Measurements from ENCODE around the gene PBXIP1.

The PBXIP1 gene

DNA sequence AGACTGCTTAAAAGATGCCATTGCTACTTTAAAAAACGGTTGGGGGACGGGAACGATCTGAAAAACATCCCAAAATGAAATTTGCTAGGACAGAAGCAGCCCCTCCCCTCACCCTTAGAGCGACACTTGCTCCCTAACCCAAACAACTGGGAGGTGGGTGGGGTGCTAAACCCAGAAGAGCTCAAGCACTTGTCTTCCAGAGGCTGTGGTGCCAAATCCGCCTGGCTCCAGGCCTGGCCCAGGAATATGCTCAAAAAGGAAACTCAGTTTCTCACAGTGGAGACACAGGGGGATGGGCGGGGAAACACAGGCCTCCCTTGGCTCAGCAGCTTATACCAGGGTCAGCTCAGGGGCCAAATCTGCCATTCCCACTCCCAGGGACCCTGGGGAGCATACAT is 644 bp upstream of the PBXIP1 start:
- no peak for DNase-seq (ENCODE audit: low read depth)

- DNase-seq (ENCODE audit: low read depth) = peak; percentile 80
These were observed 721 bp downstream of the PBXIP1 start for GRCh38 chr1:154955039-154955717.

- no peak for DNase-seq (ENCODE audit: low read depth)
These were observed 1.4 kb downstream of the PBXIP1 start for GRCh38 chr1:154954541-154954940.

- no peak for DNase-seq (ENCODE audit: low read depth)
These were observed 2.3 kb downstream of the PBXIP1 start for GRCh38 chr1:154953611-154954038.

- no peak for DNase-seq (ENCODE audit: low read depth)
These were observed 3.2 kb downstream of the PBXIP1 start for GRCh38 chr1:154952664-154953063.

DNA sequence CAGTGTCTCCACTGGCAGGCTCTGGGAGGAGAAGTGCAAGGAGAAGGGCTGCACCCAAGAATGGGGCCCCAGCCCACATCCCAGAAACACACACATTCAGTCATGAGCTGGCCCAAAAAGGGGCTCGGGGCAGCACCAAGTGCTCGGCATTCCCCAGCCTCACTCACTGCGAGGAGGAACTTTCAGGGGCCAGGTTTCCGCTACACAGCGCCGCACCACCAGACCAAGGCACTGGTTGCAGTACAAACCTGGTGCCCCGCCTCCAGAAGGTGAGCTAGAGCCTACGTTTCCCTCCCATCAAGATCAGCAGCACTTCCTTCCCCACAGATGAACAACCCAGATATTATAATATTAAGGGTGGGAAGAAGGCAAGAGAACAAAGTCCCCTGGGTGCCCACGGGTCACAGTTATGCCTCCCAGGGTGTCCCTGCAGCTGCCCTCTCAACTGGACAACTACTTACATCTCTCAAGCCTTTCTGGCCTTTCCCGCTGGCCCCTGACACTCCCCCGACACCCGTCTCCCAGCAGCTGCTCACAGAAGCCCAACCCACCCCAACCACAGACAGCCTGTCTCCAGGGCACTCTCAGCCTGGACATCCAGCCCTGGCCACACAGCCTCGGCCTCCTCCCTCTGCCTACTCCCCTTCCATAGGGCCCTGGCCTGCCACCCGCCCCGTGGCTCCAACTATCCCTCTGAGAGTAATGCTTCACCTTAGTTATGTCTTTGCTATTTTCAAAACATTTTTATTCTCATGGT is 3.8 kb downstream of the PBXIP1 start:
- DNase-seq (ENCODE audit: low read depth) = peak; percentile 52

- no peak for DNase-seq (ENCODE audit: low read depth)
These were observed 7.8 kb downstream of the PBXIP1 start for GRCh38 chr1:154948079-154948478.

GRCh38 chr1:154945962-154946850 is 9.7 kb downstream of the PBXIP1 start:
- DNase-seq (ENCODE audit: low read depth) = no peak

DNA sequence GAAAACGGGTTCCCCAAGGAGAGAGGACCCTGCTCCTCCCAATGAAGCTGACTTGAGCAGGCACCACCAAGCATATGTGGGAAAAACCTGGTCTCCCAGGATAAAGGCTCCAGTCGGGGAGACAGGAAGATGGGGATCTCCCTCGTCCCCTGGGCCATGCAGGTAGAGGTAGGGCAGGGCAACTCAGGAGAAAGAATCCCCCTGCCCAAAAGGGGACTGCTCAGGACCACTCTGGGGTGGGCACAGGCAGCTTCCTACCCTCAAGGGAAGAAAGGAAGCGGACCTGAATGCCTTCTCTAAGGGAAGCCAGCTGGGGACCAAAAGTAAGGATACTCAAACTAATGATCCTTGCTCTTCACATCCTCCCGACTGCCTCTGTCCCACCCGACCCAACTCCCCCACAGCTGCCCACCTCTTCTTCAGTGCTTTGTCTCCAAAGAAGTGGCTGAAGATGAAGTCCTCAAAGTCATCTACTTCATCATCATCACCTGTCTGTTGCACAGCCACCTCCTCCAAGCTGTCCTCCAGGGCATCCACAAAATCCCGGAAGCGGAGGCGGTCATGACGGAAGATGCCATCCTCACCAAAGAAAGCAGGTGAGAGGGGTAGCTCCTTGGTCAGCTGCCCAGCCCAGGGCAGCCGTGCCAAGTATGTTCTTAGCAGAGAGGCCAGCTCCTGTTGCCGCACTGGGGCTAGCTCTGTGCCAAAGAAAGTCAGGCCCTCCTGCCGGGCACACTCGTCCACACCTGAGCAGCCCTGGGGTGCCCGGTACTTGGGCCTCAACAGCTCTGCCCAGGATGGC is 10.5 kb downstream of the PBXIP1 start:
- no peak for DNase-seq (ENCODE audit: low read depth)

- no peak for DNase-seq (ENCODE audit: low read depth)
These were observed 11.3 kb downstream of the PBXIP1 start for GRCh38 chr1:154944401-154945159.

DNA sequence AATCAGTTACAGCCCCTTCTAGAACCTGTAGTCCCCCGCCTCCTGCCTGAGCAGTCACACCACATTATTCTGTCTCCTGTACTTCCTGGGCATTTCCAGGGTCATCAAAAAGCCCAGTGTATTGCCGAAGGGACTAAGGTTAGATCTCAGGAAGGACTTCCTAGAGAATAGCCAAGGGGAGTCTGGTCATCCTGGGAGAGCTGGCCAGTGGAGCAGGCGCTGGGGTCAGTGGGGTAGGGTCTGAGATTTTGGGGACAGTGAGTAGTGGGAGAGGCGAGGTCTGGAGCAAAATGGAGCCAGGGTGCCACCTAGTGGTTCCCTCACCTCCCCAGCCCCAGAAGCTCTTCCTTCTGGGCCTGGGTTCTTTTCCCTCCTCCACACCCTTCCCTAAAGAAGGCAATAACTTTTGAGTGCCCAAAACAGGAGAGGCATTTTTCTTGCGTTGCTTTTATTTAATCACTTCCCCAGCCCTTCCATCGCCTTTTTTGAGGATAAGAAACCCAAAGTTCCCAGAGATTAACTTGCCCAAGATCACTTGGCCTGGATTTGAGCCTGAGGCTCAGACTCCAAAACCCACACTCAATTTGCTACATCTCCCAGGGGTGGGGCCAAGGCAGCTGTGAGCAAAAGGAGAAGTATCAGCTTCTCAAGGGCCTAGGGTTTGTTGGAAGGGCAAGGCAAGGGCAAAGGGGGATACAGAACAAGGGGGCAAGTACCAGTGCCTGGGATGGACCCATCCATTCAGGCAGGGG is 12.1 kb downstream of the PBXIP1 start:
- peak; percentile 29 for DNase-seq (ENCODE audit: low read depth)

GRCh38 chr1:154941333-154942013 is 14.4 kb downstream of the PBXIP1 start:
- DNase-seq (ENCODE audit: low read depth) = no peak

DNA sequence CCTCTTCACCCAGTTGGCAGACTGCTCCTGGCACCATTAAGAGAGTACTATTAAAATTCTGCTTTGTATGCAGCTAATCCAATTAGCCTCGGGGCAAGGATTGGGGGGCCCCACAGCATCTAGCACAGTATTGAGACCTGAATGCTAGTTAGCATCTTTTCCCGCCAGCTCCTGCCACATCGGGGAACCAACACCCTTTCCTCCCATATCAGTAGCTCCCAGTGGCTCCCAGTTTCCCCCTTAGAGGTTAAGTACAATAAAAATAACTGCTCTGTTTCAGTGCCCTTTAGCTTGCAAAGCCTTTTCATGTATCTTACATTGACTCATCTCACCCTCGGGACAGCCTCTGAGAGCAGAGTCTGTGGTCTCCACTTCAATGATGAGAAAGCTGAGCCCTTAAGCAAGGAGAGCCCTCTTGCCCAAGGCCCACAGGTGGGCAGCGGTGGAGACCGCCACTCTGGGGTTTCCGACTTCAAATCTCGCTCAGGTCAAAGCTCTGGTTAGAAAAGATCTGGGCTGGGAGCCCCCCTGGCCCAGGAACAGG is 15.2 kb downstream of the PBXIP1 start:
- DNase-seq (ENCODE audit: low read depth) = no peak

GRCh38 chr1:154940213-154940560 is 15.7 kb downstream of the PBXIP1 start:
- DNase-seq (ENCODE audit: low read depth) = no peak

GRCh38 chr1:154938604-154939399 is 17.1 kb downstream of the PBXIP1 start:
- no peak for DNase-seq (ENCODE audit: low read depth)

DNA sequence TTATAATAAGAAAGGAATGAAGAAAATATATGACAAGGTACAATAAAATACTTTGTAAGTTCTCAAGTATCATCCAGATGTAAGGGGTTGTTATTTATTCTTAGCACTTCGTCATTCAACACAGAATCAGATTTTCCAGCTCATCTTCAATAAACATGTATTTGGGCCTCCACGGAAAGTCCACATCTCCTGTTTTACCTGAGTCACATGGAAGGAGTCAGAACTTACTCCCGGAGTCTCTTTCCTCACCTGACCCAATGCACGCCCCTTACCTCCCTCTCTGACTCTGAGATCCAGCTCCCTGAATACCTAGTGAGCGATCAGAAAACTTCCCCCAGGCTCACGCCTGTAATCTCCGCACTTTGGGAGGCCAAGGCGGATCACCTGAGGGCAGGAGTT is 17.9 kb downstream of the PBXIP1 start:
- no peak for DNase-seq (ENCODE audit: low read depth)

DNA sequence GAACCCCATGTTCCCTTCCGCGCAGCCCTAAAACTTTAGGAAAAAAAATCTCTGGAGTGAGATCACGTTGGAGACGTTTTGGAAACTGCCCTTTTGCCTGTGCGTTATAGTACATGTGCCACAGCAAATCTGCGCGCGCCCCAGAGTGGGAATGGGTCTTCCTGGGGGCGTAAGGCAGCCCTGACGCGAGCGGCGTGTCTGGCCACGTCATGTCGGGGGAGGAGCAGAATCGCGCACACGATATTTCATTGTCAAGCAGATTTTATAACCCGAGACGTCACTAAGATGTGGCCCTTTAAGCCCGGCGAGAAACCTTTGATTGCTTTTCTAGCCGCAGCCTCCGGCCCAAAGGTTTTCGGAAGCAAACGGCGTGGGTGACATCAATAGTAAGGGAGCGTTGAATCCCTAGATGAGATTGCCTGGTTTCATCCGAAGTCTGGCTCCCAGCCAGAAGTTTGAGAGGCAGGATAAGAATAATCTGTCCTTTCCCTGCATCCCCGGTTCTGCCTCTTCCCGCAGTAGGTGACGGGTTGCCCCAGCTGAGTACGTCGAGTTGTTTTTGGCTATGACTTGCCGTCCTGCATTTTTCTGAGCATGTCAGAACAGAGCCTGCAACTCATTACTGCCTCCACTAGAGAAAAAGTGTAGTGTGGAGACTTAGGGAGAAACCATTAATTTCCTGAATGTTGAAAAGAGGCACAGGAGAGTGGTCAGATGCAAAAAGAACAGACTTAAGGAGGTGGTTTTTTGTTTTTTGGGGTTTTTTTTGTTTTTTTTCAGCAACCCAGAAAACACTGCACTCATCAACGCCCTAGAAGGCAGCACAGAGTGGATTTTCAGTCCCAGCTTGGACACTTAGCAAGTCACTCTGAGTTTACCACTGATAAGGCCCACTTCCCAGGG is 18.6 kb downstream of the PBXIP1 start:
- peak; percentile 82 for DNase-seq (ENCODE audit: low read depth)
